GM21786 (cell line): Measurements from ENCODE around the gene GDPD1.
"Not testable (repeated sequence)": the region's sequence is repeated elsewhere in the genome, so short reads cannot be mapped to it uniquely, and the experiment has no call there.

ENCODE experiments used
- ATAC-seq: cut with Tn5 transposase; IDR thresholded peaks from one replicate; pipeline ENCODE4 v1.9.1; 2021; ENCODE audit not compliant: unreplicated experiment

Gene GDPD1

DNA sequence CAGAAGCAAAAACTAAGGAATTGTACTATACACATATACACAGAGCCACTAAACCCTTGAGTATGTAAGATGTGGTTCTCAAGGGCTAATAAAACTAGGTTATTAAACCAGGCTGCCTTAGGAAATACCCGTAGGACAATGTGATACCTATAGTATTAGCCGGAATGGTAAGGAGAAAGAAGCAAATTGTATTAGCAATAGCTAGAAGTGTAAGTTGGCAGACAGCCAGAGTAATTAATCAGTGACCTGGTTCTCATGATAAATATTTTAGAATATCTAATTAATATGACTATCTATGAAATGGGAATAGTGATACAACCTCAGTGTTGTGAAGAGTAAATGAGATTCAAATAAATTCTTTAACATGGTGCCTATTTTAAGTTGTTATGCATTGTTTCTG lies 18.6 kb downstream of the GDPD1 start:
- ATAC-seq: no peak

DNA sequence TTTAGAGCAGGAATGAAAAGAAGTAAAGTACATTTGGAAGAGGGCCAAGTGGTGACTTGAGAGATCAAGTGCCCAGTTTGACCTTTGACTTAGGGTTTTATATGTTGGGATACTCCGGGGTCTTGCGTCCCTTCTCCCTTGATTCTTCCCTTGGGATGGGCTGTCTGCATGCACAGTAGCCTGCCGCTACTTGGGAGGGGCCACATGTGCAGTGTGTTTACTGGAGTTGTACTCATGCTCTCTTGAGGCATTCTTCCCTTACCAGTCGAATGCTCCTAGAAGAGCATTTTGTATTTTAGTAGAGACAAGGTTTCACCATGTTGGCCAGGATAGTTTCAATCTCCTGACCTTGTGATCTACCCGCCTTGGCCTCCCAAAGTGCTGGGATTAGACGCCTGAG lies 23.8 kb downstream of the GDPD1 start:
- ATAC-seq: no peak

DNA sequence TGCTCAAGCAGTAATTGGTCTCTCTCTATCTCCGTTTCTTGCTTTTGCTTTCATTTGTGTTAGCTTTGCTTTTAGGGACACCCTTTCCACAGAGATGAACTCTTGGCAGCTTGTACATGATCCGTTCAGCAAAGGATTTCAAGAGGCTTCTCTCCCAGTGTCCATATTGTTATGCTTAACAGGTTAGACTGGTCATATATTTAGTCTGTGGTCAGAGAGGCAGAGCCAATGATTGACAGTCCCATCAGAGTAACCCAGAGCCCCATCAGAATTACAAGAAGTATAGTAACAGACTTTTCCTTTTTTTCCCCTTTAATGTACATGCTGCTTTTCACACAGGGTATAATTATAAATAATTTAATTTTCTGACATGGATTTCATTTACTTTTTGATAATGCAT lies 34.4 kb downstream of the GDPD1 start:
- ATAC-seq: no peak

DNA sequence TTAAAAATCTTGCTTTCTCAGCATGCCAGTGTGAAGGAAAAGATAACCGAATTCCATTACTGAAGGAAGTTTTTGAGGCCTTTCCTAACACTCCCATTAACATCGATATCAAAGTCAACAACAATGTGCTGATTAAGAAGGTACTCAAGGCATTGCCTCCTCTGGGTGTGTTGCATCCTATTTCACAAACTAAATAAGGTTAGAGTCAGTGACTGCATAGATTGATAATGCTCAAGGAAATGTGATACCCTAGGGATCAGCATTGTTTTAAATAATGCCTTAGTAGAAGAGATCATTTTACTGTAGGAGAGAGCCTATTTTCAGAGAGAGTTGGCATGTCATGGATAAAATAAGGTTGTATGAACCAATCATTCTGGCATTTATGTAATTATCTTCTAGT lies 36.8 kb downstream of the GDPD1 start:
- ATAC-seq: no peak

DNA sequence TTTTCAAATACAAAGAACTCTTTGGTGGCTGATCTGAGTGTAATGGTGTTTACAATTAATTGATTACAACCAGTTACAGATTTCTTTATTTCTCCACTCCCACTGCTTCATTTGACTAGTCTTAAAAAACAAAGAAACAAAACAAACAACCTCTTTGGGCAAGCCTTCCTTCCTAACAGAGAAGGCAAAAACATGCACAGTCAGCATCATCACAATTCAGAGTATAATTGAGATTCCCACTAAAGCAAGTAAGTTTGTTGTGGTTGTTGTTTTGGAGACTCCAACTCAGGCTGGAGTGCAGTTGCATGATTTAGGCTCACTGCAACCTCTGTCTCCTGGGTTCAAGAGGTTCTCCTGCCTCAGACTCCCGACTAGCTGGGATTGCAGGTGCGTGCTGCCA lies 40.4 kb downstream of the GDPD1 start:
- ATAC-seq: no peak

DNA sequence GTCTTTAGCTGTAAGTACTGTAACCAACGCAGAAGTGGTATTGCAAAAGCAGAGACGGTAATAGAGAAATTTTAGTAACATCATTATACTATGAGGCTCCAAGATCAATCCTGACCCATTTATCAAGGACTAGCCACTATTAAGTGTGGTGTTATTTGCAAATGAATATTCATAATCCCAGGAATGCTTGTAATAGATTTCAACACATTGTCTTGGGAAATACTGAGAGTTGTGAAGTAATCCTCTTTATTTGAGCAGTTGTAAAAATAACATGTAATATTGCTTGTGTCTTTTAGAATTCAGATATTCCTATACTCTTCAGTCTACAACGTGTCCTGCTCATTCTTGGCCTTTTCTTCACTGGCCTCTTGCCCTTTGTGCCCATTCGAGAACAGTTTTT lies 46.4 kb downstream of the GDPD1 start:
- ATAC-seq: no peak

DNA sequence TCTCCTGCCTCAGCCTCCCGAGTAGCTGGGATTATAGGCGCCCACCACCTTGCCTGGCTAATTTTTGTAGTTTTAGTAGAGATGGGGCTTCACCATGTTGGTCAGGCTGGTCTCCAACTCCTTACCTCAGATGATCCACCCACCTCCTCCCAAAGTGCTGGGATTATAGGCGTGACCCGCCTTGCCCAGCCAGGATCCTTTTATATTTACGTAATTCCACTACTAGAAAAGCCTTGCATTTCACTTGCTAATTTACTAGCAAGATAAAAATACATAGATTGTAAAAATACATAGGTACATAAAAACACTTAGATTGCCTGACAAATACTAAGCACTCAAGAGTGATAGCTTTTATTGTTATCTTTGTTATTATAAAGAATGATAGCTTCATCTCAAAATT lies 47.5 kb downstream of the GDPD1 start:
- no peak for ATAC-seq

DNA sequence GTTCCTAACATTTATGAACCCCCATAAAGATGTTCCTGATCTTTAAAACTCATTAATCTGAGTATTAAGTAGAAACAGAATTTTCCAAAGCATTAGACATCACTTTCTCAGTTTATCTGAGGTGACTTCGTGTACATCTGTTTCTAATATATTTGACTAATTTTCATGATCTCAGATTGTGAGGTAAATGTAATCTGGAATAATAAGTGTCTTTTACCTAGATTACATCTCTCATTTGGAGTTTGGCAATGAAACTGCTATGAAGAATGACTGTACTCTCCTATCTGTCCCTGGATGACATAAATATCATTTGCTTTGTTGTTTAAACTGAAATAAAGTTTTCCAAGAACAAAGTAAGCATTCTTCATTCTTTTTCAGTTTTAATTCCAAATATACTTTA lies 55.3 kb downstream of the GDPD1 start:
- no peak for ATAC-seq

DNA sequence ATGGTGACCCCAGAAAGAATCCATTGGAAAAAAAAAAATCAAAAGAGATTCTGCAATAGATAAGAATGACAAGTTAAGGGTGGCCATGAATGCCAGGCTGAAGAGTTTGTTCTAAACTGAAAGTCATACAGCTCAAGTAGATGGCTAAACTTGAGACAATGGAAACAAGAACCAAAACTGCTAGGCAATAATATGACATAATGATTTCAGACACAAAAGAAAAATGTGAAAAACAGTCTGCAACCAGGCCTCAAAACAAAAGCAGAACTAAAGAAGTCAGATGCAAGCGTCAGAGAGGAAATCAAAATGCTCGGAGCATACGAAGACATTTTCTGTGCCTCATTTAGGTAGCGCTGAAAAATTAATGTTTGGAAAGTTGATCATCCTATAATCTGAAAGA lies 56.7 kb downstream of the GDPD1 start:
- peak; percentile 84 for ATAC-seq

DNA sequence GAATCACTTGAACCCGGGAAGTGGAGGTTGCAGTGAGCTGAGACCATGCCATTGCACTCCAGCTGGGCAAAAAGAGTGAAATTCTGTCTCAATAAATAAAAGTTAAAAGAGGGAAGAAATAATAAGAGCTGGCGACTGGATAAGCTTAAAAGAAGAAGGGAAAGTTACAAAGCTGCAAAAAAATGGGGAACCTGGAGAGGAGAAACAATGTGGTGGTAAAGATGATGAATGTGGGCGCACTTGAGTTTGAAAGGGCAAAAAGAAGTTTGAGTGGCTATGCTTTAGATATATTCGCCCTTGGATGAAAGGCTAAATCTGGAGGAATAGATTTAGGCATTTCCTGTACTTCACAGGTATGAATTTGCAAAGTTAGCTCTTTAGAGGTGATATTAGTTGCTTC lies 58.1 kb downstream of the GDPD1 start:
- ATAC-seq: no peak

DNA sequence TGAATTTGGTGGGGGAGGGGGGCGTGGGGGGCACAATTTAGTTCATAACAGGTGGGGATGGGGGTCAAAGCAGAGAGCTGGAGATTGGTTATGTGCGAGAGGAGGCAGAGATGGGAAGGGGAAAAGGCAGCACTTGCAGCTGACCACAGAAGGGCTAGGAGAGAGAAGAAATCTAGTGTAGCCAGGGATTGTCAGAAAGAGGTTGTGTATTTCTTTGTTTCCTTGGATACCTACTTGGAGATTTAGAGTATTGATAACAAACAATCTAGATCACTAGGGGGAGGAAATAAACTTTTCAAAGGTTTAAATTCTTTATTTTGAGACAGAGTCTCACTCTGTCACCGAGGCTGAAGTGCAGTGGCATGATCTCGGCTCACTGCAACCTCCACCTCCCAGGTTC lies 64.0 kb downstream of the GDPD1 start:
- ATAC-seq: no peak

DNA sequence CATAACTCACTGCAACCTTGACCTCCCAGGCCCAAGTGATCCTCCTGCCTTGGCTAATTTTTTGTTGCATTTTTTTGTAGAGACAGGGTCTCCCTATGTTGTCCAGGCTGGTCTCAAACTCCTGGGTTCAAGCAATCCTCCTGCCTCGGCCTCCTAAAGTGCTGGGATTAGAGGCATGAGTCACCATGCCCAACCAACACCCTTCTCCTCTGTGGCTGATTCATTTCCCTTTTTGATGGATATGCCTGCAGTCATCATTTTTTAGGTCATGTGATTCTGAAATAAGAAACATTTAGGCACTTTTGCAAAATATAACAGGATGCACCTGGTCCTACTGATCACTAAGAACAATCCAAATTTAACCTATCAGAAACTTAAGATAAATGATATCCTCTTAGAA lies 67.1 kb downstream of the GDPD1 start:
- ATAC-seq: no peak

DNA sequence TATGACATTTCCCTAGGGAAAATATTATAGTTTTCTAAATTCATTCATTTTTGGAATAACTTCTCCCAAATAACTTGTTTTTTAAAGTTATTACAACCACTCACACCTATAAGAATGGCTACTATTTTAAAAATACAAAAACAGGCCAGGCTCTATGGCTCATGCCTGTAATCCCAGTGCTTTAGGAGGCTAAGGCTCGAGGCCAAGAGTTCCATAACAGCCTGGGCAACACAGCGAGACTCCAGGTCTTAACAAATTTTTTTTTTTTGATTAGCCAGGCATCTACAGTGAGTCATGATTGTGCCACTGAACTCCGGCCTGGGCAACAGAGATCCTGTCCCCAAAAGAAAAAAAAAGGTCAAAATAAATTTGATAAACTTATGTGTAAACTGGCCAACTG lies 67.6 kb downstream of the GDPD1 start:
- no peak for ATAC-seq

DNA sequence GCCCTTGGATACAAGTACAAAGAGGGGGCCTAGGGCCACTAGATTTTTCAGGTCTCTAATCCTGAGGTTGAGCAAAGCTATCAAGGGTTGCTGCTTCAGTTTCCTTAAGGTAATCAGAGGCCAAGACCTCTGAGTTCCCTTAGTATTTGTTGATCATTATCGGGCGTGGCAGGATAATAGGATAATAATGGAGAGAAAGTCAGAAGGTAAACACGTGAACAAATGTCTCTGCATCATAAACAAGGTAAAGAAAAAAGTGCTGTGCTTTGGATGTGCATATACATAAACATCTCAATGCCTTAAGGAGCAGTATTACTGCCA lies 69.6 kb downstream of the GDPD1 start:
- no peak for ATAC-seq

DNA sequence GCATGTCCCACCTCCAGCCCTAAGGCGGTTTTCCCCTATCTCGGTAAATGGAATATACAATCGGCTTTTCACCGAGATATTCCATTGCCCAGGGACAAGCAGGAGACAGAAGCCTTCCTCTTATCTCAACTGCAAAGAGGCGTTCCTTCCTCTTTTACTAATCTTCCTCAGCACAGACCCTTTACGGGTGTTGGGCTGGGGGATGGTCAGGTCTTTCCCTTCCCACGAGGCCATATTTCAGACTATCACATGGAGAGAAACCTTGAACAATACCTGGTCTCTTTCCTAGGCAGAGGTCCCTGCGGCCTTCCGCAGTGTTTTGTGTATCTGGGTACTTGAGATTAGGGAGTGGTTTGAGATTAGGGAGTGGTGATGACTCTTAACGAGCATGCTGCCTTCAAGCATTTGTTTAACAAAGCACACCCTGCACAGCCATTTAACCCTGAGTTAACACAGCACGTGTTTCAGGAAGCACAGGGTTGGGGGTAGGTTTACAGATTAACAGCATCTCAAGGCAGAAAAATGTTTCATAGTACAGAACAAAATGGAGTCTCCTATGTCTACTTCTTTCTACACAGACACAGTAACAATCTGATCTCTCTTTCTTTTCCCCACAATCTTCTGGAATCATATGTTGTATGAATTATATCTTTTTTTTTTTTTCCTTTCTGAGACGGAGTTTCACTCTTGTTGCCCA lies 70.1 kb downstream of the GDPD1 start:
- ATAC-seq: not testable (repeated sequence)

DNA sequence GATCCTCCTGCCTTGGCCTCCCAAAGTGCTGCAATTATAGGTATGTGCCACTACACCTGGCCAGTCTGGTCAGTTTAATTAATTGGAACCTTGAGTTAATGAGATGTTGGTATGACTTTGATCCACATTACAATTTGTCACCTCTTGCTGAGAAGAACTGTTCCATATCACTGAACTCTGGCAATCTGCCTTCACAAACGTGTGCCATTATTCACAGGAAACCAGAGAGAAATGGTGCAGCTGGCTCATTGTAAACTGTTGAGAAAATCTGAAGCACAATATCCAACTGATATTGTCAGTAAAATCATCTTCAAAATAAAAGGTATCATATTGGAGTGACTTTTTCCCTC lies 71.8 kb downstream of the GDPD1 start:
- no peak for ATAC-seq

DNA sequence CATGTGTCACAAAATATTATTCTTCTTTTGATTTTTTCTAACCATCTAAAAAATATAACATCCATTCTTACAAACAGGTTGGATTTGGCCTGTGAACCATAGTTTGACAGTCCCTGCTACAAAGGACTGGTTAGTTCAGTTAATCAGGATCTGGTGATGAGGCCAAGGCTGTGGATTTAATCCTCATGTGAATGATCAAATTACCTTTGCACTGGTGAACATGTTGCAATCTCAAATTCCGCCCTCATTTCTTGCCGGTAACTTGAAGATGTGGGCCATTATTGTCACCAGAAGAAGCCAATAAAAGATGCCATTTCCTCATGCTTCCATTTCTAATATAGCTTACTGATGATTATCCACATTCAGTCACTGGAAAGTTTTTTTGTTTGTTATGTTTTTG lies 75.9 kb downstream of the GDPD1 start:
- no peak for ATAC-seq

DNA sequence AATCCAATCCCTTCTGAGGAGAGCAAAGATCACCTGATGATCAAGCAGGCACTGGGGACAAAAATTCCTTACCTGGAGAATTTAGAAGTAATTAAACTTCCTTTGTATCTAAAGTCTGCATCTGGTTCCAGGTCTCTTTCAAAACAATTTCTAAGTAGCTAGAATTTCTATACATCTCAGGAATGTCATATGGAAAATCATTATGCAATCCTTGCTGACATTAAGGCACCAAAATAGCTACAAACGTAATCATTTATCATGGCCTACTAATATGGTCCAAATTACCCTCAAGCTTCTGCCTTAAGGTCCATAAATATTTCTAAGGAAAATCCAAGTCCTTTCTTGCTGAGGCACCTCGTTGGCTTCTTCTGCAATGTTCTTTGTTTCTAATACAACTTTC lies 78.2 kb downstream of the GDPD1 start:
- no peak for ATAC-seq

DNA sequence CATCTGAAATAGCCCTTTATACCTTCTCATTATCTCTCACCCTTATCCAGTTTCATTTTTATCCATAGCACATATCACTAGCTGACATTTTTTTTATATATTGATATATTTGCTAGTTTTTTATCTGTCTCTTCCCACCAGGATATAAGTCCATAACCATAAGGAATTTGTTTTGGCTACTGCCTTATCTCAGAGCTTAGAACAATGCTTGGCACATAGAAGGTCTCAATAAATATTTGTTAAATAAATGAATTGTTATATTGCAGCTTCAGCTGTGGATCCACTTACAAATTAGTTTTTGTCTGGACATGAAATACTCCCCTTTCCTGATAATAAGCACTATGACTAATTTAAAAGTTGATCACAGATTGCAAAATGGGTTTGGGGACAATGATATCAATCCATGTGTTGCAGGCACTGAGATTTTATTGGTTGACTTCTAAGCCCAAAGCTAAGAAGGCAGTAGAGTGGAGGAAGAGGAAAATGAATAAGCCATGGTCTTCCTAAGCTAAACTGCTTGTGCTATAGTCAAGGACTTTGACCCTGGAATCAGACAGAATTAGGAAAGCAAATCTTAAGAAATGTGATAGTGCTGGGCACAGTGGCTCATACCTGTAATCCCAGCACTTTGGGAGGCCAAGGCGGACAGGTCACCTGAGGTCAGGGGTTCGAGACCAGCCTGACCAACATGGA lies 79.2 kb downstream of the GDPD1 start:
- ATAC-seq: no peak

DNA sequence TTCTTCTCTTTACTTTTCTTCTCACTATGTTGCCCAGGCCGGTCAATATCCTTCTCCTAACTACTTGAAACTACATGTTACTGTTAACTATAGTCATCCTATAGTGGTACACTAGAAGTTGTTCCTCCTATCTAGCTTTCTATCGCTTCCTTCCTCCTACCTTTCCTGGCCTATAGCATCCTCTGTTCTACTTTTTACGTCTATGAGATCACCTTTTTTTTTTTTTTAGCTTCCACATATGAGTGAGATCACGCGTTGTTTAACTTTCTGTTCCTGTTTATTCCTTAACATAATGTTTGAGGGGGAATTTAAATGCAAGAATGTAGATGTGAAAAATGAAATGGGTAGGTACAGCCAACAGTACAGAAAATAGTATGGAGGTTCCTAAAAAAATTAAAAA lies 80.6 kb downstream of the GDPD1 start:
- ATAC-seq: no peak

DNA sequence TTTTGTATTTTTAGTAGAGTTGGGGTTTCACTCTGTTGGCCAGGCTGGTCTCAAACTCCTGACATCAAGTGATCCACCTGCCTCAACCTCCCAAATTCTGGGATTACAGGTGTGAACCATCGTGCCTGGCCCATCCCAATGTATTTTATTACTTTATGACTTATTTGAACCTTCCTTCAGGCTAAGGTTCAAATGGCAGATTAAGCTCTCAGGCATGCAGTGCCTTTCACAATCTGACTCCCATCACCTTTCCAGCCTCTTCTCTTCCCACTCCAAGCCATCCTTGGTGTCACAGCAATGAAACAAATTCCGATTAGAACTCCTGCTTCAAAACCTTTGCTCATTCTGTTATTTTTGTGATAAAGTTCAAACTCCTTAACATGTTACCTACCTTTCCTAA lies 84.5 kb downstream of the GDPD1 start:
- ATAC-seq: no peak

DNA sequence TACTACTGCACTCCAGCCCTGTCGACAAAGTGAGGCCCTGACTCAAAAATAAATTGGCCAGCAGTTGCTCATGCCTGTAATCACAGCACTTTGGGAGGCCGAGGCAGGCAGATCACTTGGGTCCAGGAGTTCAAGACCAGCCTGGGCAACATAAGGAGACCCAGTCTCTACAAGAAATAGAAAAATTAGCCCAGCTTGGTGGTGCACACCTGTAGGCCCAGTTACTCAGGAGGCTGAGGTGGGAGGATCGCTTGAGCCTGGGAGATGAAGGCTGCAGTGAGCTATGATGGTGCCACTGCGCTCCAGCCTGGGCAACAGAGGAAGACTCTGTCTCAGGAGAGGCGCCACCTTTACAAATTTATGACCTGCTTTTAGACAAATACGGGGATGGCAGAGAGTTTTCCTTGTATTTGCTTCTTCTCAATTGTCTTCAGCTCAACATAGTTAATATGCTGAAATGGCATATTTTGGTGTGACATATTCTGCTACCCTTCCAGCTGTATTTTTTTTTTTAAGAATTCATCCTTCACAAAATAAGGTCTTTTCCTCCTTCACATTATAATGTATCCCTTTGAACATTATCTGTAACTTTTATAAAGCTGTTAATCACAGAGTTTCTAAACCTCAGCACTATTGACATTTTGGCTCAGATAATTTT lies 90.1 kb downstream of the GDPD1 start:
- ATAC-seq: no peak

DNA sequence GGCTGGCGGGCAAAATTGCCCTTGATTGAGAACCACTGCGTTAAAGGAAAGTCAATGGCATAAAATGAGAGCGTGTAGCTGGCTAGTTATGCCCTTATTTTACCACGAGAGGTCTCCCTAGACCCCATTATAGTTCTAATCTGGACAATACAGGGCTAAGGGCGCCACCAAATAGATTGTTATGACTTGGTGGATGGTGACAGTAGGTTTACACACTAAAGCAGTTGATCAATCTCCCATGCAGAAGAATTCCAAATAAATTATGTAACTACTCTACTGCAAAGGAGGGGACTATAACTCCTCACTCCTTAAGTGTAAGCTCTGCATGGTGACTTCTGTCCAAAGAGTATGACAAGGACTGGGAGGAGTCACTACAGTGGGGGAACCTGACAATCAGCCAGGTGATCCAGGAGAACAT lies 90.7 kb downstream of the GDPD1 start:
- no peak for ATAC-seq
